Cardiac muscle cell (in vitro differentiated cells and primary cell): ENCODE results near the gene MCCC1. TPM values are rescaled to one million over a fixed set of nuclear protein-coding genes. Genes with fewer than 3 reads are reported as not detected.

ENCODE experiments used
- DNase-seq, 2 donors: peaks; one replicate each; pipeline versions ENCODE4 v3.0.0 to v3.0.0-alpha.2; 2010 to 2017; ENCODE audit warnings: low read depth in 1 of 2, low spot score in 1 of 2
- H3K27ac ChIP-seq: fragments of 200-600 bp; sonication (generic); 2 replicates; pipeline ENCODE4 v1.5.1; 2016
- H3K27me3 ChIP-seq: fragments of 200-600 bp; sonication (generic); 2 replicates; pipeline ENCODE4 v1.6.0; 2016; ENCODE audit warnings: control low read depth
- H3K36me3 ChIP-seq: fragments of 200-600 bp; sonication (generic); 2 replicates; pipeline ENCODE4 v1.5.1; 2016; ENCODE audit warnings: control low read depth
- H3K4me1 ChIP-seq: fragments of 200-600 bp; sonication (generic); 2 replicates; pipeline ENCODE4 v1.8.1; 2017; ENCODE audit warnings: low read depth, mild to moderate bottlenecking, mixed run types
- H3K4me3 ChIP-seq: fragments of 200-600 bp; sonication (generic); 2 replicates; pipeline ENCODE4 v1.5.1; 2016; ENCODE audit warnings: mild to moderate bottlenecking
- H3K9me3 ChIP-seq: fragments of 200-600 bp; sonication (generic); 2 replicates; pipeline ENCODE4 v1.5.1; 2017; ENCODE audit warnings: low read depth, mild to moderate bottlenecking, control low read depth
- CTCF ChIP-seq: IDR thresholded peaks from 2 replicates; pipeline ENCODE4 v1.5.1; 2012; ENCODE audit warnings: low read depth, mild to moderate bottlenecking, low read length
- polyA plus RNA-seq: library from polyadenylated mRNA; unstranded; fragments of >200 nt; fragmentation: Nextera tagmentation; extraction: Ambion mirVana; gene quantifications from 2 replicates; pipeline ENCODE4 v1.2.1, GENCODE V29; 2016
- total RNA-seq: library from RNA; depleted of rRNA; stranded (reverse); fragments of >200 nt; gene quantifications from 2 replicates; pipeline ENCODE4 v1.2.3, GENCODE V29; 2016

The MCCC1 gene
- total and polyA plus RNA-seq, 2 experiments from 2014 or later, result 33.2 to 40.5 TPM

GRCh38 chr3:183028416-183028815, 70.9 kb downstream of the MCCC1 start:
- no peak for DNase-seq
- no peaks in the 10 kb centered on the region for H3K4me1 ChIP-seq
- H3K27me3 ChIP-seq, result no peaks in the 10 kb centered on the region
- H3K9me3 ChIP-seq, result no peaks in the 10 kb centered on the region
- peaks cover 18% of the 10 kb centered on the region for H3K36me3 ChIP-seq
- no peak for TF ChIP-seq CTCF
- H3K27ac ChIP-seq, result no peak overlapping the region
- no peak overlapping the region for H3K4me3 ChIP-seq

GRCh38 chr3:183027276-183027675, 72.0 kb downstream of the MCCC1 start:
- Histone ChIP-seq H3K27me3 (no peaks in the 10 kb centered on the region), H3K36me3 (peaks cover 24% of the 10 kb centered on the region), H3K27ac (no peak overlapping the region), H3K4me1 (no peaks in the 10 kb centered on the region), H3K9me3 (no peaks in the 10 kb centered on the region), H3K4me3 (no peak overlapping the region)
- TF ChIP-seq CTCF, result no peak
- DNase-seq, result peak in 1 of 2 donors; percentile 16

- H3K4me1 ChIP-seq, result no peaks in the 10 kb centered on the region
- no peak overlapping the region for H3K27ac ChIP-seq
- DNase-seq, result no peak
- H3K27me3 ChIP-seq, result no peaks in the 10 kb centered on the region
- no peaks in the 10 kb centered on the region for H3K9me3 ChIP-seq
- no peak for TF ChIP-seq CTCF
- peaks cover 35% of the 10 kb centered on the region for H3K36me3 ChIP-seq
- H3K4me3 ChIP-seq, result no peak overlapping the region
These were observed 76.3 kb downstream of the MCCC1 start for GRCh38 chr3:183022936-183023516.

- no peak overlapping the region for H3K4me3 ChIP-seq
- no peak for DNase-seq
- no peak overlapping the region for H3K27ac ChIP-seq
- no peak for TF ChIP-seq CTCF
- no peaks in the 10 kb centered on the region for H3K27me3 ChIP-seq
- H3K36me3 ChIP-seq, result peaks cover 36% of the 10 kb centered on the region
- no peaks in the 10 kb centered on the region for H3K4me1 ChIP-seq
- no peaks in the 10 kb centered on the region for H3K9me3 ChIP-seq
These were observed 80.7 kb downstream of the MCCC1 start for GRCh38 chr3:183018421-183019192.

GRCh38 chr3:183015185-183015584, 84.1 kb downstream of the MCCC1 start:
- no peak overlapping the region for H3K27ac ChIP-seq

More at GRCh38 chr3:183015185-183015584, 84.1 kb downstream of the MCCC1 start:
- no peak for TF ChIP-seq CTCF
- Histone ChIP-seq H3K4me3 (no peak overlapping the region), H3K36me3 (peaks cover 23% of the 10 kb centered on the region), H3K9me3 (no peaks in the 10 kb centered on the region), H3K4me1 (no peaks in the 10 kb centered on the region), H3K27me3 (no peaks in the 10 kb centered on the region)
- DNase-seq, result no peak
